KMS-11 (cell line): ENCODE results near the gene ZNF420.

Experiments used
- H2AFZ ChIP-seq: fragments of 200-600 bp; sonication (generic); 2 replicates; pipeline ENCODE4 v1.6.1; 2016; ENCODE audit warnings: antibody characterized with exemption, mixed run types, low read depth
- H3K27ac ChIP-seq: fragments of 200-600 bp; sonication (generic); 2 replicates; pipeline ENCODE4 v1.6.1; 2016; ENCODE audit warnings: mild to moderate bottlenecking, mixed run types
- H3K27me3 ChIP-seq: fragments of 200-600 bp; sonication (generic); 2 replicates; pipeline ENCODE4 v1.6.1; 2017; ENCODE audit warnings: mild to moderate bottlenecking, low read depth, mixed run types, moderate library complexity; ENCODE audit not compliant: insufficient read depth
- H3K36me3 ChIP-seq: fragments of 200-600 bp; sonication (generic); 2 replicates; pipeline ENCODE4 v1.6.1; 2017; ENCODE audit warnings: mild to moderate bottlenecking, mixed run types; ENCODE audit not compliant: insufficient read depth
- H3K4me1 ChIP-seq: fragments of 200-600 bp; sonication (generic); 2 replicates; pipeline ENCODE4 v1.6.1; 2016; ENCODE audit warnings: mild to moderate bottlenecking, low read depth, mixed run types; ENCODE audit not compliant: poor library complexity, severe bottlenecking
- H3K4me2 ChIP-seq: fragments of 200-600 bp; sonication (generic); 2 replicates; pipeline ENCODE4 v1.7.0; 2016; ENCODE audit warnings: mild to moderate bottlenecking, mixed run types
- H3K4me3 ChIP-seq: fragments of 200-600 bp; sonication (generic); IDR thresholded peaks from 2 replicates; pipeline ENCODE4 v1.6.1; 2017; ENCODE audit warnings: low read depth, low read length, mixed read lengths; ENCODE audit not compliant: insufficient read depth
- H3K79me2 ChIP-seq: fragments of 200-600 bp; sonication (generic); 2 replicates; pipeline ENCODE4 v1.6.1; 2016; ENCODE audit warnings: low read depth, mixed run types; ENCODE audit not compliant: insufficient read depth
- H3K9ac ChIP-seq: fragments of 200-600 bp; sonication (generic); 2 replicates; pipeline ENCODE4 v1.6.1; 2016; ENCODE audit warnings: mild to moderate bottlenecking, mixed run types
- H4K20me1 ChIP-seq: fragments of 200-600 bp; sonication (generic); 2 replicates; pipeline ENCODE4 v1.6.1; 2016; ENCODE audit warnings: mild to moderate bottlenecking, mixed run types; ENCODE audit not compliant: insufficient read depth
- CTCF ChIP-seq: fragments of 200-600 bp; sonication (generic); conservative IDR thresholded peaks from 2 replicates; pipeline ENCODE4 v1.6.1; 2017; ENCODE audit warnings: low read depth, mild to moderate bottlenecking, antibody characterized with exemption, low read length, moderate library complexity, mixed read lengths

Gene ZNF420

GRCh38 chr19:37148214-37148613, 70.0 kb downstream of the ZNF420 start:
- H3K4me2 ChIP-seq: no peak overlapping the region
- no peak overlapping the region for H3K27ac ChIP-seq
- H3K4me3 ChIP-seq: no peak overlapping the region
- TF ChIP-seq CTCF: no peak
- no peaks in the 10 kb centered on the region for H3K27me3 ChIP-seq
- no peaks in the 10 kb centered on the region for H3K36me3 ChIP-seq
- H4K20me1 ChIP-seq: no peaks in the 10 kb centered on the region
- no peak overlapping the region for H3K9ac ChIP-seq
- H2AFZ ChIP-seq: no peak overlapping the region
- H3K79me2 ChIP-seq: no peaks in the 10 kb centered on the region
- H3K4me1 ChIP-seq: no peaks in the 10 kb centered on the region

GRCh38 chr19:37160153-37160552, 81.9 kb downstream of the ZNF420 start:
- H3K4me1 ChIP-seq: no peaks in the 10 kb centered on the region
- H2AFZ ChIP-seq: no peak overlapping the region
- no peaks in the 10 kb centered on the region for H4K20me1 ChIP-seq
- H3K79me2 ChIP-seq: no peaks in the 10 kb centered on the region
- no peak overlapping the region for H3K4me3 ChIP-seq
- H3K27ac ChIP-seq: no peak overlapping the region
- H3K4me2 ChIP-seq: no peak overlapping the region
- TF ChIP-seq CTCF: no peak
- H3K27me3 ChIP-seq: no peaks in the 10 kb centered on the region
- no peaks in the 10 kb centered on the region for H3K36me3 ChIP-seq
- H3K9ac ChIP-seq: no peak overlapping the region

GRCh38 chr19:37165635-37166034, 87.4 kb downstream of the ZNF420 start:
- Histone ChIP-seq H3K4me2 (no peak overlapping the region), H3K4me3 (no peak overlapping the region), H3K27ac (no peak overlapping the region), H2AFZ (no peak overlapping the region), H3K4me1 (no peaks in the 10 kb centered on the region), H3K79me2 (no peaks in the 10 kb centered on the region), H4K20me1 (no peaks in the 10 kb centered on the region), H3K9ac (no peak overlapping the region), H3K27me3 (no peaks in the 10 kb centered on the region), H3K36me3 (no peaks in the 10 kb centered on the region)
- TF ChIP-seq CTCF: no peak

- H3K9ac ChIP-seq: no peak within 1 kb of the TSS
- H3K27ac ChIP-seq: no peak within 1 kb of the TSS
- no peaks in the 10 kb centered on the region for H3K36me3 ChIP-seq
- H3K4me1 ChIP-seq: no peaks in the 10 kb centered on the region
- TF ChIP-seq CTCF: no peak
- no peak within 1 kb of the TSS for H3K4me3 ChIP-seq
- H4K20me1 ChIP-seq: no peaks in the 10 kb centered on the region
- peak within 1 kb of the TSS; percentile 20; the same call in 1 of the 2 replicates for H3K4me2 ChIP-seq
- H3K27me3 ChIP-seq: no peaks in the 10 kb centered on the region
- H2AFZ ChIP-seq: peak within 1 kb of the TSS; percentile 85
- no peaks in the 10 kb centered on the region for H3K79me2 ChIP-seq
These were observed 94.4 kb downstream of the ZNF420 start, which contains the start of gene ZNF585A for GRCh38 chr19:37172368-37173366. Gene ZNF585A (minus strand): TSS chr19:37172695. CDS start chr19:37169910, 2,785 bp downstream.
